Dedifferentiated amniotic fluid mesenchymal stem cell (primary cell): ENCODE results near the gene CFHR5.

ENCODE experiments used
- DNase-seq: peaks from one replicate; pipeline ENCODE4 v3.0.0-alpha.2; 2016; ENCODE audit errors: extremely low spot score

The CFHR5 gene

DNA sequence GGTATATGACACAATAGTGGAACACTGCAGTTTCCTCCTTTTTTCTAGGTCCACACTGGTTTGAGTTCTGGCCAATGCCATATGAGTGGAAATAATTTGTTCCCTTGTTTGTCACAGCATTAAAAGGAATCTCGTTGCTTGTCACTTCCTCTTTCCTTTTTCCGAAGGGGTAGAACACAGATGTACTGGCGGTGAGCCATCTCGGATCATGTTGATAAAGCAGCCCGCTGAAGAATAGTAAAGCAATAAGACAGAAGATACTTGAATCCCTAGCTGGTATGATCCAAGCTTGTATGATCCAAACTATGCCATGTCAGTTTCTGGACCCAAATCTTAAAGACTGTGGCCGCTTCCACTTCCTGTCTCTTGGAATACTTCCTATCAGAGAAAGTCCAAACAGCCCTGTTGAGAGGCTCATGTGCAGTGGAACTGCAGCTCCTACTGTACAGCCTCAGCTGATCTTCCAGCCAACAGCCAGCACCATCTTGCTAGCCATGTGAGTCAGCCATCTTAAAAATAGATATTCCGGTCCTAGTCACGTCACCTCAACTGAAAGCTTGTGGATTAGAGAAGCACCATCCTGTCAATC, 40.3 kb downstream of the CFHR5 start:
- no peak for DNase-seq

DNA sequence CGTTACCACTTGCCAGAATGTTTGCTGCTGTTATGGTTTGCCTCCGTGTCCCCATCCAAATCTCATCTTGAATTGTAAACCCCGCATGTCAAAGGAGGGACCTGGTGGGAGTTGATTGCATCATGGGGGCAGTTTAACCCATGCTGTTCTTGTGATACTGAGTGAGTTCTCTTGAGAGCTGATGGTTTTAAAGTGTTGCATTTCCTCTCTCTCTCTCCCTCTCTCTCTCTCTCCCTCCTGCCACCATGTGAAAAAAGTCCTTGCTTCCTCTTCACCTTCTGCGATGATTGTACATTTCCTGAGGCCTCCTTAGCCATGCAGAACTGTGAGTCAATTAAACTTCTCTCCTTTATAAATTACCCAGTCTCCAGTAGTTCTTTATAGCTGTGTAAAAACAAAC, 44.4 kb downstream of the CFHR5 start:
- no peak for DNase-seq

DNA sequence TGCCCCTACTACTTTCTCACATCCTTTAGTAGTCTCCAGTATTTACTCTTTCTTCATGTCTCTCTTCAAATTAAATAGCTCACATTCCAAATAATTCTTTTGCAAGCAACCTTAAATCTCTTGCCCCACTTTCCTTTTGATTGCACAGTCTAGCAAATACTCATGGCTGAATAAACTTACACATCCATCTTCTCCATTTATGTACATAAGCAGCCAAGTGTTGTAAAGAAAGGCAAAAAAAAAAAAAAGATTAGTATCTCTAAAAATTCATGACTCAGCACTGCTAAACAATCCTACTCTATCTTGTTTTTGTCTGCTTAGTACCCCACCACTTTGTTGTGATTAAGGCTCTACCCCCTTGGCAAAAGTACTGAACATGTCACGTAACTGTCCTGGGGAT, 47.1 kb downstream of the CFHR5 start:
- no peak for DNase-seq

DNA sequence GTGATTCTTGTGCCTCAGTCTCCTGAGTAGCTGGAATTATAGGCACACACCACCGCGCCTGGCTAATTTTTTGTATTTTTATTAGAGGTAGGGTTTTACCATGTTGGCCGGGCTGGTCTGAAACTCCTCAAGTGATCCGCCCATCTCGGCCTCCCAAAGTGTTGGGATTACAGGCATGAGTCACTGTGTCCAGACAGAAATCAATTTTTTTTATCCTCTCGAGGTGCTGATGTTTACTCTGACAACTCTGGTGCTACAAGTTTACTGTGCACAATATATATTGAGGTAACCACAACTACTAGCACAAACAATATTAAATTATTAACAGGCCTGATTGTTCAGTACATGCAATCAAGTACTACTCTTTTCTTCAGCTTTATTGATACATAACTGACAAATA, 50.0 kb downstream of the CFHR5 start:
- DNase-seq, result no peak

DNA sequence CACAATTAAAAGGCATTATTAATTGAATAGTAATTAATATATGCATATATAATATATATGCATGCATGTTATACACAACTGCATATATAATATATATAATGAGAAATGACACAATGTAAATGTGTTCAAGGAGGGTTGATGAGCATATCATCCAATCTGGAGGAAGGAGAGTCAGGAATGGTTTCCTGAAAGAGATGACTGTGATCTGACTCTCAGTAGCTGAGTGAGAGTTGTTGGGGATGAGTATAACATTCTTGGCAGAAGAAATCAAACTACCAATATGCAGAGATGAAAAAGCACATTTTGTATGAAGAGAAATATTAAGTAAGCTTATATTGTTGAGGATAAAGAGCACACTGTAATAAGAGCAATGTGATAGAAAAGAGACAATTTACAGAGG, 52.4 kb downstream of the CFHR5 start:
- DNase-seq, result no peak

DNA sequence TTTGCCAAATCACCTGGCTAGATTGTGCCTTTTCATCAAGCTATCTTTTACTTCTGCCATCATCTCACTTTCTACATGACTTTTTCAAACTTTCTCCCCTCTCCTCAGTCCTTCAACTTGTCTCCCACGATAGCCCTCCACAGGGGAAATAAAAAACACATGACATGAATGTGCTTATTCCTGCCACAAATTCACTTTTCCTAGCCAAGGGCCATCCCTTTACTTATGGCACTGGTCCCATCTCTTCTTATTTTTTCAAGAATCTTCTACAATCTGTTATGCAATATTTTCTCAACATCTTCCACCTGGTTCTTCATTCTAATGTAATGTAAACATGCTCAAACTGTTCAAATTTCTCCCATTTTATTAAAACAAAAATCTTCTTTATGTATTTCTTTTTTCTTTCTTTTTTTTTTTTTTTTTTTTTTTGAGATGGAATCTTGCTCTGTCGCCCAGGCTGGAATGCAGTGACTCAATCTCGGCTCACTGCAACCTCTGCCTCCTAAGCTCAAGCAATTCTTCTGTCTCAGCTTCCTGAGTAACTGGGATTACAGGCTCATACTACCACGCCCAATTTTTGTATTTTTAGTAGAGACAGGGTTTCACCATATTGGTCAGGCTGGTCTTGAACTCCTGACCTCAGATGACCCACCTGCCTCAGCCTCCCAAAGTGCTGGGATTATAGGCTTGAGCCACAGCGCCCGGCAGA, 57.4 kb downstream of the CFHR5 start:
- peak; percentile 37 for DNase-seq

DNA sequence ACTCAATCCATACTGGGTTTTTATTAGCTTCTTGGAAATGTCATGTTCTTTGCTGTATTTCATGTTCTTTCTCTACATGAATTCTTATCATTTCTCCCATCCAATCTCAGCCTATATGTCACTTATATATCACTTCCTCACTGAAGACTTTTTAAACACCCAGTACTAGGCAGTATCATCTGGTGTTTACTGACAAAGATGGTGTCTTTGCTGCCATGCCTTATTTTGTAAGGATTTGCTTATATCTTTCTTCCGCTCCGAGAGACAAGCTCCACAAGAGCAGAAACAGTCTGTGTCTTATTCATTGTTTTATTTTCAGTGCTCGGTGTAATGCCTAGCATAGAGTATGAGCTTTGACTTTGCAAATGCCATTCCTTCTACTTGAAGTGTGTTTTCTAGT, 59.5 kb downstream of the CFHR5 start:
- DNase-seq, result no peak

DNA sequence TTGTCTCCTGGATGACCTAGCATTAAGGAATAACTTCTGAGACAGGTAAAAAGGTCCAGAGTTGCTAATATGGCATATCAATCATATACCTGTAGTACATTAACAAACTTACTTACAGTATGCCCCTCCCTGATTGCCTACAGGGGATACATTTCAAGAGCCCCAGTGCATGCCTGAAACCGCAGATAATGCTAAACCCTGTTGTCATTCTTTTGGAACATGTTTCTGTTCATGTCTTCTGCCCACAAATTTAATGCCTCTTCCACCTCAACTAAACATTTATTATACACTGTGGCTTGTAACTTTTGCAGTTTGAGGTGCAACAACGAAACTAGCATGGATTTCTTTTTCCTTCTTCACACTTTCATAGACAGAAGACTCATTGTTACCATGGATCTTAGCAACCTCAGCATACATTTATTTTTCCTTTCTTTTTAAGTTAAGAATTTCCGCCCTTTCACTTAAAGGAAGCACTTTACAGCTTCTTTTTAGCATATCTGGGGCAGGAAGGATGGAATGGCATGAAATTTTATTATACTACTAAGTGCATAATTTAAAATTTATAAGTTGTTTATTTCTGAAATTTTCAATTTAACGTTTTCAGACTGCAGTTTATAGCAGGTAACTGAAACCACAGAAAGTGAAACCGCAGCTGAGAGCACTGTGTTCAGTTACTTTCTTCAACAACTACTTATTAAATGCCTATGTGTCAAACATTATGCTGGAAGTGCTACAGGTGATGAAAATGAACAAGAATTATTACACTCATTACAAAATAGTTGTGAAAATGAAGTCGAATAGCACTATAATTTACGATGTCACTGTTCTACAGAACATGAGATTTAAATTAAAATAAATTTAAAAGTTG, 64.4 kb downstream of the CFHR5 start:
- no peak for DNase-seq

DNA sequence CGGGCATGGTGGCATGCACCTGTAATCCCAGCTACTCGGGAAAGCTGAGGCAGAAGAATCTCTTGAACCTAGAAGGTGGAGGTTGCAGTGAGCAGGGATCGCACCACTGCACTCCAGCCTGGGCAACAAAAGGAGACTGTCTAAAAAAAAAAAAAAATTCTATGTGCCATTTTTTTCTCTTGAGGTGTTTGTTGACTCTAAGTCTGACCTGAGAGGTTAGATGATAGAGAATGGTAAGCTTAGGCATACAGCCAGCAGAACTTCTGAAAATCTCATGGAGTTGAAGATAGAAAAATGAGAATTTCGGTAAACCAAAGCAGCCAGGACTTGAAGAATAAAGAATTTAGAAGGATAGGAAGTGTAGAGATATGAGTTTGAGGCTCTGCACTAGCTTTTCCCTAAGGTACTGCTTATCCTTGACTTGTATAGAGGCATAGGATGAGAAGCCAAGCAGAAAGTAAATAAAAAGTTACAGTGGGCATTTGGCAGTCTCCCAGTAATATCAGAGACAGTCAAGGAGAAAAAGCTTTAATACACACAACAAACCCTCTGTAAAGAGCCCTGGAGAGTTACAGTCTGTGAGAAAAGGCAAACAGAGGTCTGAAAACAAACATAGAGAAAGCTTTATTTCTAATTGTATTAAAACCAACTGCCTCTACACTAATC, 65.5 kb downstream of the CFHR5 start:
- no peak for DNase-seq

DNA sequence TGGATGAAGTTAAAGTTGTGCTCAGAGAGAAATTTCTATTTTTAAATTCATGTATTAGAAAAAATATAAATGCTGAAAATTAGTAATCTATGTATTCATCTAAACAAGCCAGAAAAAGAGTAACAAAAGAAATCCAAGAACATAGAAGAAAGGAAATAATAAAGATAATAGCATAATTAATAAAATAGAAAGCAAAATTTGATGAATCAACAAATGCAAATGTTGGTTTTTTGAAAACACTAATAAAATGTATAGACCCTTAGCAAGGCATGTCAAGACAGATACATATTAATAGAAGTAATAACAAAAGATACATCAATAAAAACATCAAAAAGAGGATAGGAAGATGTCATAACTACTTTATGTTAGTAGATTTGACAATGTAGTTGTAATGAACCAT, 71.7 kb downstream of the CFHR5 start:
- DNase-seq, result no peak
